RWPE1 (cell line): ENCODE results near the gene LMBR1L.
A peak's percentile ranks its signal among the peaks of the same experiment; 100 is the strongest.
"Not testable (repeated sequence)": the region's sequence is repeated elsewhere in the genome, so short reads cannot be mapped to it uniquely, and the experiment has no call there.

Source experiments
- CTCF ChIA-PET: fragments of 350-600 bp; sonication (Branson Sonifier 250); formaldehyde crosslinking; extraction: SDS; loops from one replicate; lab custom pipeline; 2021; lab: Yijun Ruan, JAX
- POLR2A ChIA-PET: fragments of 400-600 bp; formaldehyde crosslinking; extraction: SDS; loops from one replicate; lab custom pipeline; 2020; ENCODE audit warnings: antibody characterized with exemption; ENCODE audit not compliant: low non-redundant PET; lab: Yijun Ruan, JAX
- DNase-seq: peaks from one replicate; pipeline ENCODE4 v3.0.0; 2012; ENCODE audit warnings: low spot score
- H3K27ac ChIP-seq: fragments of 450-650 bp; 2 replicates; pipeline ENCODE4 v1.5.1; 2017
- TF ChIP-seq, protein P1 (sequence below): fragments of 450-650 bp; conservative IDR thresholded peaks from 2 replicates; pipeline ENCODE4 v1.5.1; 2017; ENCODE audit warnings: low read depth, mild to moderate bottlenecking

The LMBR1L gene

DNA sequence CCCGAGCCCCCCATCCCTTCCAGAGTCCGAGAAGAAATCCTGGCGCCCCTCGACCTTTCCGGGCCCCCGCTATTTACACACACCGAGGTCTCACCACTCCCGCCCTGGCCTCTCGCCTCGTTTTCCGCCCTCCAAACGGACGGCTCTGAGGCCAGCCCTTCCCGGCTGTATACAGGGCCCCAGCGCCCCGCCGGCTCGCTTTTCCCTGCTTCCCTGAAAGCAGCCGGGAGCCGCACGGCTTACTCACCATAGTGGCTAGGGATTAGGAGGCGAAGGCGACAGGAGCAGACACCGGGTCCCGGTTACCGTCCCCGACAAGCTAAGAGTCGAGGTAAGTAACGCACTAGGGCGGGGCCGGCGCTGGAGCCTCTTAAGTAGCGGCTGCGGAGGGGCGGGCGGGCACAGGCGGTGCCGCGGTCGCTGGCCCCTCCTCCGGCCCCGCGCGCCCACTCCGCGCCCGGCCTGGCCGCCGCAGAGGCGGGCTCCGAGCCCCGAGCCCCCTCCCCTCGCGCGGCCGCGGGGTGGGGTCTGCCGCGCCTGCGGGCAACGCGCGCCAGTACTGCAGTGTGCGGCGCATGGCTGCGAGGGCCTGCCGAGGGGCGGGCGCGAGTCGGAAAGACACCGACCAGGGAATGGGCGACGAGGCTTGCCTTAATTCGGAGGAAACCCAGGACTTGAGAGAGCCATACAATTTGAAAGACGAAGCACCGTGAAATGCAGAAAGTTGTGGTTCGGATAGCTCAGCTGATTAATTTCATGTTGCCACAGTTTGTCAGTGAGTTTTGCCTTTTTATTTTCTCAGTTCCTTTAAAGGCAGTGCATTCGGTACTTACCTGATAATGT, 20.6 kb upstream of the LMBR1L start, which contains the start of gene TUBA1B:
Gene TUBA1B, minus strand, starts transcription at position 345 of the 843 bp plus-strand sequence. Its CDS starts 95 bp downstream, at position 250.
- TF ChIP-seq, protein P1, sequence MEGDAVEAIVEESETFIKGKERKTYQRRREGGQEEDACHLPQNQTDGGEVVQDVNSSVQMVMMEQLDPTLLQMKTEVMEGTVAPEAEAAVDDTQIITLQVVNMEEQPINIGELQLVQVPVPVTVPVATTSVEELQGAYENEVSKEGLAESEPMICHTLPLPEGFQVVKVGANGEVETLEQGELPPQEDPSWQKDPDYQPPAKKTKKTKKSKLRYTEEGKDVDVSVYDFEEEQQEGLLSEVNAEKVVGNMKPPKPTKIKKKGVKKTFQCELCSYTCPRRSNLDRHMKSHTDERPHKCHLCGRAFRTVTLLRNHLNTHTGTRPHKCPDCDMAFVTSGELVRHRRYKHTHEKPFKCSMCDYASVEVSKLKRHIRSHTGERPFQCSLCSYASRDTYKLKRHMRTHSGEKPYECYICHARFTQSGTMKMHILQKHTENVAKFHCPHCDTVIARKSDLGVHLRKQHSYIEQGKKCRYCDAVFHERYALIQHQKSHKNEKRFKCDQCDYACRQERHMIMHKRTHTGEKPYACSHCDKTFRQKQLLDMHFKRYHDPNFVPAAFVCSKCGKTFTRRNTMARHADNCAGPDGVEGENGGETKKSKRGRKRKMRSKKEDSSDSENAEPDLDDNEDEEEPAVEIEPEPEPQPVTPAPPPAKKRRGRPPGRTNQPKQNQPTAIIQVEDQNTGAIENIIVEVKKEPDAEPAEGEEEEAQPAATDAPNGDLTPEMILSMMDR, result no peak
- peak; percentile 85 for DNase-seq

DNA sequence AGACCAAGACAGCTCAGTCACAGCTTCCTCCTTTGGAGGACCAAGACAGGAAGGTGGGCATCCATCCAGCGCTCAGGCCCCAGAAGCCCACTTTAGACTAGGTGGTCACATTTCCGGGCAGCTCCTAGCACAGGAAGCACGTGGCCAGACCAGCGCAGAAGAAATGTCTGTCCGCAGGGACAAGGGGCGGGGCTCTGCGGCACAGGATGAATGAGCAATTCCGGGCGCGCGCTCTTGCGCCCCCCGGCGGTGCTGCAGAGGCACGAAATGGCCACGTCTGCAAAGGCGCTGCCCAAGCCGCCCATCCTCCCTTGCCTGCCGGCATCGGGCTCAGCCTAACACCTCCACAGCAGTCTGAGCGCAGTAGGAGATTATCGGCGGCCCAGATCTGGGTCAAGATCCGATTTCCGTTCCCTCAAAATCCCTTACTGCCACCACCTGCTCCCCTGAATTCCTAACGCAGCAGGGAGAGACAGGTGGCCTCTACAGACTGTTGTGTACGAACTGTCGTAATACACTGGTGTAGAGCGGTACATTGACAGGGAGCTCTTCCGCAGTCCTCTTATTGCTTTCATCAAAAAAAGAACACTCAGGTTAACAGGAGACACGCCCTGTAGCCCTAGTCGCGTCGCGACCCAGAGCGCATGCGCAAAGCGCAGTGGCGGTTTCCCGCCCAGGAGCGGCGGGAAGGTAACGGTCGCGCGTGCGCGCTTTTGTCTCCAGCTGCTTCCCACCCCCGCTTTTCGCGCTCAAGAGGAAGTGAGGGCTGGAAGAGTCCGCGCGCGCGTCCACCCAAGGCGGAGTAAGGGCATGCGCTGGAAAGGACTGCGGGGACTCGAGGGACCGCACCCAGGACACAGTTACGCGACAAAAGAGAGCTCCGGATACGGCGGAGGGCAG, 19.8 kb upstream of the LMBR1L start:
- peak; percentile 90 for DNase-seq
- TF ChIP-seq, protein P1, result peak; percentile 94
- ChIA-PET POLR2A (interaction anchor here (0.7 to 1.5 kb wide), 7 partner anchors 42 to 163 kb away, joined by 3 to 5 read pairs (median 3); partner anchors contain the start of gene RHEBL1), CTCF (interaction anchor here (0.6 to 1.8 kb wide), 19 partner anchors 9 to 1878 kb away, joined by 3 to 21 read pairs (median 3); partner anchors contain the start of gene DHH)
- peak overlapping the region; percentile 99 for H3K27ac ChIP-seq

More for the DNA sequence above, 20.6 kb upstream of the LMBR1L start, which contains the start of gene TUBA1B:
- H3K27ac ChIP-seq, result peak within 1 kb of the TSS; percentile 99
- CTCF ChIA-PET, result interaction anchor here (0.7 to 1.8 kb wide), 9 partner anchors 10 to 123 kb away, joined by 3 to 21 read pairs (median 5); partner anchors contain the start of gene DHH
- POLR2A ChIA-PET, result interaction anchor here (0.7 to 1.5 kb wide), 8 partner anchors 43 to 135 kb away, joined by 3 to 5 read pairs (median 4); partner anchors contain the start of gene RHEBL1

DNA sequence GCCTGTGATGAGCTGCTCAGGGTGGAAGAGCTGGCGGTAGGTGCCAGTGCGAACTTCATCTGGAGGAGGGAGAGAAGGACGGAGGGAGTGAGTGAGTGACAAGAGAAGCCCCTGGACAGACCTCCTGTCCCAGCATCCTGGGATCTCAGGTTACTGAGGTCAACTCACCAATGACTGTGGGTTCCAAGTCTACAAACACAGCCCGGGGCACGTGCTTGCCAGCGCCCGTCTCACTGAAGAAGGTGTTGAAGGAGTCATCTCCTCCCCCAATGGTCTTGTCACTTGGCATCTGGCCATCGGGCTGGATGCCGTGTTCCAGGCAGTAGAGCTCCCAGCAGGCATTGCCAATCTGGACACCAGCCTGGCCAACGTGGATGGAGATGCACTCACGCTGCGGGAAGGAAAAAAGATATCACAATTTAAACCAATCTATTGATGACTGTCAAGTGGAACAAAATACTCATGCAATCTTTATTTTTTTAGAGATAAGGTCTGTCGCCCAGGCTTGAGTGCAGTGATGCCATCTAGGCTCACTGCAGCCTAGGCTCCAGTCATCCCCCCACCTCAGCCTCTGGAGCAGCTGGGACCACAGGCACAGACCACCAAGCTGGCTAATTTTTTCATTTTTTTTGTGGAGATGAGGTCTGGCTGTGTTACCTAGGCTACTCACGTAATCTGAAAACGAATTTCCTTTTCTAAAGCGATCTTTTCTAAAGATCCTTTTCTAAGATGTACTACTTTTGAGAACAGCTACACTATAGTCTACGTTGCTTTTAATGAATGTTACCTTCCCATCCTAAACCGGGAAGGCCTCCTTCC, 18.9 kb upstream of the LMBR1L start:
- TF ChIP-seq, protein P1, result no peak
- no peak for DNase-seq
- CTCF ChIA-PET, result interaction anchor here (0.6 to 1.8 kb wide), 14 partner anchors 9 to 1879 kb away, joined by 3 to 21 read pairs (median 3); no protein-coding TSS in a partner anchor
- peak overlapping the region; percentile 99 for H3K27ac ChIP-seq
- POLR2A ChIA-PET, result interaction anchor here (1.2 kb wide), 1 partner anchor 163 kb away, joined by 3 read pairs; no protein-coding TSS in a partner anchor

DNA sequence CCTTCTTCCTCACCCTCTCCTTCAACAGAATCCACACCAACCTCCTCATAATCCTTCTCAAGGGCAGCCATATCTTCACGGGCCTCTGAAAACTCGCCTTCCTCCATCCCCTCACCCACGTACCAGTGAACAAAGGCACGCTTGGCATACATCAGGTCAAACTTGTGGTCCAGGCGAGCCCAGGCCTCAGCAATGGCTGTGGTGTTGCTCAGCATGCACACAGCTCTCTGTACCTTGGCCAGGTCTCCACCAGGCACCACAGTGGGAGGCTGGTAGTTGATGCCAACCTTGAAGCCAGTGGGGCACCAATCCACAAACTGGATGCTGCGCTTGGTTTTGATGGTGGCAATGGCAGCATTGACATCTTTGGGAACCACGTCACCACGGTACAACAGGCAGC, 17.3 kb upstream of the LMBR1L start:
- CTCF ChIA-PET, result interaction anchor here (0.8 to 1.0 kb wide), 2 partner anchors 39 to 43 kb away, joined by 3 read pairs; no protein-coding TSS in a partner anchor
- H3K27ac ChIP-seq, result peak overlapping the region; percentile 51
- DNase-seq, POLR2A ChIA-PET: not testable (repeated sequence)

DNA sequence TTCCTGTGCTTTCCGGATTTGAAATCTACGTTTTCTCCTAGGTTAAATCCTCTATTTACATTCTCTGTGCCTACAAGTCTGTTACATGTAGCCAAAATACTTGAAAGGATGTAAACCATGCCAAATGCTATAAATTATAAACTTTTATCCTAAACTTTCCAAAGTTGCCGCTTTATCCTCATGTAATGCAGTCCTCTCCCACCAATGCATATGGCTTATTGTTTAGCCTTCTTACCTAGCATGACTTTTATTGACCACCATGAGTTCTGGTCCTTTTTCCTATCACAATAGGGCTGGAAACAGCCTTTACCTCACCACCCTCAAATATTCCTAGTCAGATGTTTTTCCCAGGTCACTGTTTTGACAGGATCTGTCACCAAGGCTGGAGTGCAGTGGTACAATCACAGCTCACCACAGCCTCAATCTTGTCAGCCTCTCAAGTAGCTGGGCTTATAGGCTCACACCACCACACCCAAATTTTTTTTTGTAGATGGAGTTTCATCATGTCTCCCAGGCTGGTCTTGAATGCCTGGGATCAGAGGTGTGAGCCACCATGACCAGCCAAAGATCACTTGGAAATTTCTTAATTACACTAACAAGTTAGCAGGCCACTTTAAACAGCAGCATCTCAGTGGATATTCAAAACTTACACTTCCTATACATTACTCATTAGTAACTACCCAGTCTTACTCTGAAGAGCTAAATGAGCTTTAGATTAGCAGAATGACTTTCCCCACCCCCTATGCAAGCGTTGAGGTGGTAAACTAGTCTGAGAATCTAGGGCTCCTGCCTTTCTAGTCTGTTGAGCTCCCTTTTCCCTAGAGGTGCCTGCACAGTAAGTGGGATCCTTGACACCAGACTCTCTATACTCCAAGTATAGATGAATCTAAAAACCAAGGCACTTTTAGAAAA, 16.5 kb upstream of the LMBR1L start:
- TF ChIP-seq, protein P1, result no peak
- H3K27ac ChIP-seq, result peak overlapping the region; percentile 62
- DNase-seq, result no peak
- ChIA-PET CTCF (interaction anchor here (0.7 to 1.0 kb wide), 3 partner anchors 38 to 350 kb away, joined by 3 to 4 read pairs (median 3); no protein-coding TSS in a partner anchor), POLR2A (no interaction called here)
